Activated CD4-positive, alpha-beta memory T cell treated with anti-CD3 and anti-CD28 coated beads, Interleukin-2, amount 10 ng/mL, durations not matched to agents 7 days and 5 days (primary cell): Measurements from ENCODE around the gene SUFU. TPM values are rescaled to one million over a fixed set of nuclear protein-coding genes. Genes with fewer than 3 reads are reported as not detected.
A peak's percentile ranks its signal among the peaks of the same experiment; 100 is the strongest.
"Not testable (repeated sequence)": the region's sequence is repeated elsewhere in the genome, so short reads cannot be mapped to it uniquely, and the experiment has no call there.

Experiments
- CTCF ChIA-PET: fragments of 350-600 bp; sonication (Branson Sonifier 250); formaldehyde crosslinking; loops from one replicate; lab custom pipeline; 2021; ENCODE audit warnings: antibody characterized with exemption, inconsistent platforms; lab: Charles Lee
- POLR2A ChIA-PET: fragments of 350-600 bp; sonication (Branson Sonifier 250); formaldehyde crosslinking; loops from one replicate; lab custom pipeline; 2021; ENCODE audit warnings: antibody characterized with exemption; lab: Charles Lee
- DNase-seq: peaks from one replicate; pipeline ENCODE4 v3.0.0-alpha.2; 2020
- H3K27ac Mint-ChIP-seq: one replicate; pipeline ENCODE4 v1.8.0; 2021; ENCODE audit warnings: mild to moderate bottlenecking, mixed read lengths
- H3K27me3 Mint-ChIP-seq: one replicate; pipeline ENCODE4 v1.8.0; 2021; ENCODE audit warnings: mixed read lengths
- H3K36me3 Mint-ChIP-seq: one replicate; pipeline ENCODE4 v1.8.0; 2021; ENCODE audit warnings: low read depth, mixed read lengths
- H3K4me1 Mint-ChIP-seq: one replicate; pipeline ENCODE4 v1.8.0; 2021; ENCODE audit warnings: mixed read lengths
- H3K4me3 Mint-ChIP-seq: one replicate; pipeline ENCODE4 v1.8.0; 2021; ENCODE audit warnings: mild to moderate bottlenecking, mixed read lengths
- H3K9me3 Mint-ChIP-seq: one replicate; pipeline ENCODE4 v1.8.0; 2021; ENCODE audit warnings: mixed read lengths
- total RNA-seq, 2 experiments: library from RNA; stranded (reverse); gene quantifications; one replicate each; pipeline ENCODE4 v1.2.3, GENCODE V29; 2021

Gene SUFU
- 10 to 100 TPM; 18.0 to 19.6 TPM for total RNA-seq

- H3K4me3 Mint-ChIP-seq, result no peak within 1 kb of the TSS
- H3K36me3 Mint-ChIP-seq, result peaks cover 35% of the 10 kb centered on the region
- H3K9me3 Mint-ChIP-seq, result no peaks in the 10 kb centered on the region
- H3K27ac Mint-ChIP-seq, result peak within 1 kb of the TSS; percentile 73
- H3K4me1 Mint-ChIP-seq, result peaks cover 40% of the 10 kb centered on the region
- CTCF ChIA-PET, result interaction anchor here (0.6 to 8.7 kb wide), 32 partner anchors 8 to 350 kb away, joined by 3 to 120 read pairs (median 4); partner anchors contain the start of genes ARL3, C10orf95, CUEDC2 and FBXL15
- peak; percentile 99 for DNase-seq
- no peaks in the 10 kb centered on the region for H3K27me3 Mint-ChIP-seq
- POLR2A ChIA-PET, result interaction anchor here (0.6 to 5.5 kb wide), 18 partner anchors 8 to 551 kb away, joined by 3 to 32 read pairs (median 6); partner anchors contain the start of genes C10orf95, CUEDC2, FBXL15 and GBF1
Observed at GRCh38 chr10:102503264-102504178, at the start of gene SUFU. Gene SUFU, plus strand, starts transcription at chr10:102503972. Its CDS starts 181 bp downstream, at chr10:102504153.

- H3K27me3 Mint-ChIP-seq, H3K4me3 Mint-ChIP-seq, H3K9me3 Mint-ChIP-seq, POLR2A ChIA-PET, CTCF ChIA-PET, H3K27ac Mint-ChIP-seq, DNase-seq: not testable (repeated sequence)
- Mint-ChIP-seq H3K36me3 (peaks cover 15% of the 10 kb centered on the region), H3K4me1 (peaks cover 28% of the 10 kb centered on the region)
Observed at GRCh38 chr10:102454662-102455487, 48.9 kb upstream of the SUFU start.

GRCh38 chr10:102455893-102456471 lies 47.8 kb upstream of the SUFU start:
- Mint-ChIP-seq H3K36me3 (peaks cover 15% of the 10 kb centered on the region), H3K9me3 (no peaks in the 10 kb centered on the region), H3K4me3 (no peak overlapping the region), H3K4me1 (peaks cover 34% of the 10 kb centered on the region), H3K27ac (no peak overlapping the region), H3K27me3 (no peaks in the 10 kb centered on the region)
- no peak for DNase-seq
- CTCF ChIA-PET, result no interaction called here
- POLR2A ChIA-PET, result no interaction called here

GRCh38 chr10:102457591-102458150 lies 46.1 kb upstream of the SUFU start:
- Mint-ChIP-seq H3K27ac (no peak overlapping the region), H3K36me3 (peaks cover 11% of the 10 kb centered on the region), H3K27me3 (no peaks in the 10 kb centered on the region), H3K4me3 (no peak overlapping the region), H3K9me3 (no peaks in the 10 kb centered on the region), H3K4me1 (peaks cover 37% of the 10 kb centered on the region)
- POLR2A ChIA-PET, result interaction anchor here (0.7 kb wide), 1 partner anchor 9 kb away, joined by 3 read pairs; no protein-coding TSS in a partner anchor
- DNase-seq, result no peak
- CTCF ChIA-PET, result interaction anchor here (1.0 kb wide), 1 partner anchor 226 kb away, joined by 3 read pairs; no protein-coding TSS in a partner anchor

- POLR2A ChIA-PET, result no interaction called here
- peaks cover 6% of the 10 kb centered on the region for H3K36me3 Mint-ChIP-seq
Observed at GRCh38 chr10:102458656-102459055, 45.1 kb upstream of the SUFU start.

GRCh38 chr10:102460836-102461186 lies 43.0 kb upstream of the SUFU start:
- Mint-ChIP-seq H3K4me1 (peaks cover 31% of the 10 kb centered on the region), H3K4me3 (peak overlapping the region; percentile 84), H3K27ac (peak overlapping the region; percentile 60), H3K36me3 (no peaks in the 10 kb centered on the region), H3K27me3 (no peaks in the 10 kb centered on the region), H3K9me3 (no peaks in the 10 kb centered on the region)
- ChIA-PET POLR2A (interaction anchor here (1.0 to 4.2 kb wide), 9 partner anchors 8 to 215 kb away, joined by 3 to 73 read pairs (median 4); partner anchors contain the start of genes C10orf95, CUEDC2, FBXL15 and GBF1), CTCF (interaction anchor here (0.9 to 3.3 kb wide), 10 partner anchors 10 to 123 kb away, joined by 3 to 22 read pairs (median 4); partner anchors contain the start of genes ACTR1A, C10orf95, CUEDC2 and FBXL15)
- DNase-seq, result no peak

More at GRCh38 chr10:102458656-102459055, 45.1 kb upstream of the SUFU start:
- no peaks in the 10 kb centered on the region for H3K9me3 Mint-ChIP-seq
- CTCF ChIA-PET, result interaction anchor here (0.6 to 0.7 kb wide), 2 partner anchors 10 to 44 kb away, joined by 3 to 5 read pairs; partner anchors contain the start of gene ACTR1A
- H3K4me3 Mint-ChIP-seq, result no peak overlapping the region
- DNase-seq, result no peak
- no peaks in the 10 kb centered on the region for H3K27me3 Mint-ChIP-seq
- H3K4me1 Mint-ChIP-seq, result peaks cover 32% of the 10 kb centered on the region
- no peak overlapping the region for H3K27ac Mint-ChIP-seq

GRCh38 chr10:102461187-102462054 lies 42.4 kb upstream of the SUFU start:
- Mint-ChIP-seq H3K27me3 (no peaks in the 10 kb centered on the region), H3K4me1 (peaks cover 31% of the 10 kb centered on the region), H3K36me3 (no peaks in the 10 kb centered on the region), H3K27ac (peak overlapping the region; percentile 60), H3K4me3 (peak overlapping the region; percentile 84), H3K9me3 (no peaks in the 10 kb centered on the region)
- POLR2A ChIA-PET, result interaction anchor here (0.8 to 4.2 kb wide), 17 partner anchors 8 to 220 kb away, joined by 3 to 73 read pairs (median 3); partner anchors contain the start of genes C10orf95, CUEDC2, FBXL15 and GBF1
- DNase-seq, result peak; percentile 93
- CTCF ChIA-PET, result interaction anchor here (0.9 to 3.3 kb wide), 11 partner anchors 11 to 122 kb away, joined by 3 to 22 read pairs (median 4); partner anchors contain the start of genes ACTR1A, C10orf95, CUEDC2 and FBXL15

GRCh38 chr10:102462512-102463054 lies 41.2 kb upstream of the SUFU start:
- ChIA-PET CTCF (interaction anchor here (0.6 to 3.3 kb wide), 7 partner anchors 10 to 111 kb away, joined by 3 to 22 read pairs (median 6); partner anchors contain the start of genes ACTR1A and C10orf95), POLR2A (interaction anchor here (0.7 to 4.2 kb wide), 9 partner anchors 11 to 222 kb away, joined by 3 to 73 read pairs (median 3); partner anchors contain the start of genes C10orf95, FBXL15, NFKB2 and PITX3)
- Mint-ChIP-seq H3K27me3 (no peaks in the 10 kb centered on the region), H3K4me3 (peak overlapping the region; percentile 84), H3K4me1 (peaks cover 31% of the 10 kb centered on the region), H3K36me3 (no peaks in the 10 kb centered on the region), H3K27ac (no peak overlapping the region), H3K9me3 (no peaks in the 10 kb centered on the region)
- no peak for DNase-seq

GRCh38 chr10:102463983-102464382 lies 39.8 kb upstream of the SUFU start:
- Mint-ChIP-seq H3K27ac (no peak overlapping the region), H3K4me3 (no peak overlapping the region), H3K4me1 (peaks cover 35% of the 10 kb centered on the region), H3K36me3 (no peaks in the 10 kb centered on the region), H3K9me3 (no peaks in the 10 kb centered on the region), H3K27me3 (no peaks in the 10 kb centered on the region)
- ChIA-PET POLR2A (interaction anchor here (4.2 kb wide), 1 partner anchor 43 kb away, joined by 18 read pairs; the partner anchor contains the start of gene FBXL15), CTCF (interaction anchor here (1.3 kb wide), 1 partner anchor 65 kb away, joined by 6 read pairs; no protein-coding TSS in a partner anchor)
- DNase-seq, result no peak

- Mint-ChIP-seq H3K4me1 (peaks cover 36% of the 10 kb centered on the region), H3K27me3 (no peaks in the 10 kb centered on the region), H3K27ac (no peak overlapping the region), H3K9me3 (no peaks in the 10 kb centered on the region), H3K4me3 (no peak overlapping the region), H3K36me3 (peaks cover 4% of the 10 kb centered on the region)
- ChIA-PET CTCF (no interaction called here), POLR2A (interaction anchor here (1.0 kb wide), 1 partner anchor 11 kb away, joined by 3 read pairs; no protein-coding TSS in a partner anchor)
- no peak for DNase-seq
Observed at GRCh38 chr10:102465466-102465865, 38.3 kb upstream of the SUFU start.
